NCI-H82 treated with DMSO at 0.1 percent for 48 hours (cell line): ENCODE data around the gene OR9K2.
"Not testable (repeated sequence)": the region's sequence is repeated elsewhere in the genome, so short reads cannot be mapped to it uniquely, and the experiment has no call there.

Experiments used
- DNase-seq: peaks from one replicate; lab custom pipeline; 2025; ENCODE audit not compliant: unreplicated experiment; lab: John Stamatoyannopoulos, UW

The OR9K2 gene, protein sequence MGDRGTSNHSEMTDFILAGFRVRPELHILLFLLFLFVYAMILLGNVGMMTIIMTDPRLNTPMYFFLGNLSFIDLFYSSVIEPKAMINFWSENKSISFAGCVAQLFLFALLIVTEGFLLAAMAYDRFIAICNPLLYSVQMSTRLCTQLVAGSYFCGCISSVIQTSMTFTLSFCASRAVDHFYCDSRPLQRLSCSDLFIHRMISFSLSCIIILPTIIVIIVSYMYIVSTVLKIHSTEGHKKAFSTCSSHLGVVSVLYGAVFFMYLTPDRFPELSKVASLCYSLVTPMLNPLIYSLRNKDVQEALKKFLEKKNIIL

DNA sequence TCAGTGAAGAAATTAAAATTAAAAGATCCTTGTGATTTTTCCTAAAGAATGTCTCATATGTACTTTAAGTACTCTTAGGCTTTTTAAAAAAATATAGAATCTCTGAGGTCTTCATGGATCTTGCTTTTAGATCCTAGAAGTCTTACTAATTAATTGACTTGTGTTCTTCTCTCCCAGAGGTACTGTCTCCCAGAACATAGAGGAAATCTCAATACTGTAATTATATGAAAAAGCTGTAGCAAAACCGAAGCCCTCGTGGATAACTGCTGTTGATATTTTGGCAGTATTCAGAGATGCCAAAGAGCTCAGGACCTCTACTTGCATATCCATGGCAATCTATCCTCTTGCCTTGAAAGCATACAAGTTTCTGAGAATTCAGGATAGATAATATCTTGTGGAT, at the start of gene OR9K2:
Gene OR9K2, plus strand, starts transcription at position 301 of the 400 bp plus-strand sequence. CDS start 3,429 bp downstream, outside the sequence.
- DNase-seq = no peak

- no peak for DNase-seq
Measured at GRCh38 chr12:55092579-55092978, 33.6 kb upstream of the OR9K2 start.

DNA sequence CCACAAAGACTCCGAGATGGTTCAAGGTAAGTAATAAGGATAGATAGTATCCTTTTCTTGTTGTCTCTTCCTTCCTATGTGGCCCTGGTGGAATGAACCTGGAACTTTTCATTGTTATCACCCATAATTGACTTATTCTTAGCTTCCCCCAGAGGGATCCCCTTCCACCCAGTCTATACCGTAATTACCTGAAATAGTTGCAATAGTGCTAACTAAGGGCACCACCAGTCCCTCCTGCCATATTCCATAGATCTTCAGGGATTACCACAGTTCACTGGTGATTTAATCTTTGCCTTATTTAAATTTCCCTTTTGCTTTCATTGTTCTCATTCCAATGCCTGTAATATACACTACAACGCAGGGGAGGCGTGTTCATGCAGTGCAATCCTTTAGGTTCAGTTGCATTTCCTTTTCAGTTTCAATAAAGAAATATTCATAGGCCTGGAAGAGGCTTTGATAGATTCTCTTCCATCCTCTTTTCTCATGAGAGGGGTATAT, 13.8 kb upstream of the OR9K2 start:
- DNase-seq = peak; percentile 0

DNA sequence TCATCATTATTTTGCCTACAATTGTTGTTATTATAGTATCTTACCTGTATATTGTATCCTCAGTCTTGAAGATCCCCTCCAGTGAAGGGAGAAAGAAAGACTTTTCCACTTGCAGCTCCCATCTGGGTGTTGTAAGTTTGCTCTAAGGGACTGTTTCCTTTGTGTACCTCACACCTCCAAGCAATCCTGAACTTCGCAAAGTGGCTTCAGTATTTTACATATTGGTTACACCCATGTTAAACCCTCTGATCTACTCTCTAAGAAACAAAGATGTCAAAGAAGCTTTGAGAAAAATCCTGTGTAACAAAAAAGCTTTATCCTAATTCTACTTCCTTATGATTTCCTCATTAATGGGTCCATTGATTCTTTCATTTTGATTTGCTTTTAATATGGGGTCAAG, 10.1 kb upstream of the OR9K2 start:
- no peak for DNase-seq

DNA sequence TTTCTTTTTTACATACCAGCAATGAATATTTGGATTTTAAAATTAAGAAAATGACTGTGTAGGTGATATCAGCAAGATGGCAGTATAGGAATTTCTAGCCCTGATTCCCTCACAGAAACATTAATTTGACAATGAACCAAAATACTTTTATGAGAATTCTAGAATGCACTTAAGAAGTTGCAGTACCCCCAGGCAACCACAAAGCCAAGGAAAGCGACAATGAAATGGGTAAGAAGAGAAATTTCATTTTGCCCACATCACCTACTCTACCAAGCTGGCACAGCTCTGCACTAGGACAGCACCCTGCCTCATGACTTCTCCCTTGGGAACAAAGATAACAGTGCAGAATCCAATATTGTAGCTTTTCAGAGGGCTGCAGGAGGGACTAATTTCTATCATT, 6.6 kb downstream of the OR9K2 start:
- DNase-seq = no peak

DNA sequence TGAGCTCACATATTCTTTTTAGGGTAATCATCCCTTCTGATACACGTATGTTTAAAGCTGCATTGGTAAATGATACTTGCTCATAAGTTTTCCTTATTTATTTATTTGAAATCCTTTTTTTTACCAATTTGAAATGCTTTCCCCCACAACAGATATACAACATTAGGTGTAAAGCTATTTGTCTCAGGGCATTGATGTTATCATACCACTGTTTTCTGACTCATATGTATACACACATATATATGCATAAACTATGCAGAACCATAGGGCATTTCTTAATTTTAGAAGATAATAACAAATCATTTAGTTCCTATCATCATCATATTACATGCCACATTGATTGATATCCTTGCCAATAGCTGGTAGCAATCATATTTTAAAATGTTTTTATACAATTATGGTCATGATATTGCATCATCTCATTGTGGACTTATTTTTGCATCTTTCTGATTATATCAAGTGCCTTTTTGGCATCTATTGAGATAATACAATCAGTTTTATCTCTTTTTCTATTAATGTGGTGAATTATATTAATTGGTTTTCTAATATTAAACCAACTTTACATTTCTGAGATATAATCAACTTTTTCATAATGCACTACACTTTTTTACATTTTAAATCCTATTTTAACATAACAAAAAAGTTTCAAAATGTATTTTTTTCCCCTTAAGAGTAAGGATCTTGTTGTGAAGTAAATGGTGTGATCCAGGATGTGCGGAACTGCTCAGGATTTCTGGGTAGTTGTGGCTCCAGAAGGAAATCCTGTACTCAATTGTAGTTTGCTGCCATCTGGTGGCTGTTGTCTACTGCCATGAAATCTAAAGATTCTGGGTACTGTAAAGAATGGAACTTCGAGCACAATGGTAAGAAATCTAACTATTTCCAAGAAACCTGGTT, 16.7 kb downstream of the OR9K2 start:
- DNase-seq = peak; percentile 24

DNA sequence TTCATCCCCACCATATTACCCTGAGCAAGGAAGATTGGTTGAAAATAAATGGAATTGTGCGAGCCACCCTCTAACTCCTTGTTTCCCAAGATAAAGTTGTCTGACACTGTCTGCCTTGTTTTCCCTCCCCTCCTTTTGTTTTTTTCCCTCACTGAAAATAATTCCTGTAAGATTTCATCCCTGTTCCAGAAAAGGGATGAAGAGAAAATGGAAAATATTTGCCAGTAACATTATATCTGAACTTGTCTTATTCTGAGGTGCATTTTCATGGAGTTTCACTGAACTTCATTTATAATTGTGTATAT, 17.3 kb downstream of the OR9K2 start:
- DNase-seq = no peak

GRCh38 chr12:55167010-55167640, 40.9 kb downstream of the OR9K2 start:
- DNase-seq = not testable (repeated sequence)

- DNase-seq = no peak
Measured at GRCh38 chr12:55171445-55171844, 45.2 kb downstream of the OR9K2 start.

GRCh38 chr12:55171846-55172245, 45.6 kb downstream of the OR9K2 start:
- DNase-seq = not testable (repeated sequence)

- no peak for DNase-seq
Measured at GRCh38 chr12:55172686-55173085, 46.5 kb downstream of the OR9K2 start.

DNA sequence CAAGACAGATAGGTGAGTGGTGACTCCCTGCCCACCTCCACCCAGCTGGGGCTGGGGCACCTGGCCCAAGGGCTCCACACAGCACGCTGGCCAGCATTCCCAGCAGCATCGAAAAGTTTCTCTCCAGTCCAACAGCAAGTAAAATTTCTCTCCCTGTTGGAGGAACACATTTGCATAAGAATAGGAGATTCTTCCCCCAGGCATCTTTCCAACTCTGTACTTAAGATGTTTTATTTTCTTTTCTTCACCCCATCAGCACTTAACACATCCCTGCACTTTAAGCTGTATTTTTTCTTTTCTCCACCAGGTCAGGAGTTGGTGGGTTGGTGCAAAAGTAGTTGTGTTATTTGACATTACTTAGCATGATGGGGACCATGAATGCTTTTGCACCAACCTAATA, 47.2 kb downstream of the OR9K2 start:
- DNase-seq = no peak
